Fibroblast of lung (primary cell): Measurements from ENCODE around the gene GPR82. TPM values are rescaled to one million over a fixed set of nuclear protein-coding genes. Genes with fewer than 3 reads are reported as not detected.

ENCODE experiments used
- DNase-seq, 2 donors: peaks; one replicate each; pipeline versions ENCODE4 v3.0.0 to v3.0.0-alpha.2; 2010; ENCODE audit warnings: low read depth in 2 of 2
- H2AFZ ChIP-seq: 2 replicates; pipeline ENCODE4 v1.5.1; 2012; ENCODE audit warnings: low read length, control low read depth, inconsistent platforms
- H3K27ac ChIP-seq: 2 replicates; pipeline ENCODE4 v1.5.1; 2011; ENCODE audit warnings: low read length, control low read depth; ENCODE audit not compliant: insufficient read depth
- H3K27me3 ChIP-seq: 2 replicates; pipeline ENCODE4 v1.5.1; 2011; ENCODE audit warnings: mild to moderate bottlenecking, low read length; ENCODE audit not compliant: control insufficient read depth, insufficient read depth
- H3K36me3 ChIP-seq: 2 replicates; pipeline ENCODE4 v1.5.1; 2011; ENCODE audit warnings: low read length; ENCODE audit not compliant: control insufficient read depth, insufficient read depth
- H3K4me1 ChIP-seq: 2 replicates; pipeline ENCODE4 v1.5.1; 2011; ENCODE audit warnings: low read length; ENCODE audit not compliant: control insufficient read depth, insufficient read depth; ENCODE audit errors: extremely low read depth
- H3K4me2 ChIP-seq: 2 replicates; pipeline ENCODE4 v1.5.1; 2011; ENCODE audit warnings: low read length, control low read depth; ENCODE audit not compliant: insufficient read depth; ENCODE audit errors: extremely low read depth
- H3K4me3 ChIP-seq, 4 experiments: fragments of 200-600 bp in 1 of 4; sonication (generic) in 1 of 4; replicated peaks in 1 of 4; 2 replicates each; pipeline ENCODE4 v1.5.1; 2011 to 2016; ENCODE audit warnings: low read length in 4 of 4, low read depth in 3 of 4, mild to moderate bottlenecking in 3 of 4, control low read depth in 2 of 4, inconsistent platforms in 1 of 4, mixed read lengths in 1 of 4; ENCODE audit not compliant: insufficient read depth in 1 of 4; ENCODE audit errors: control extremely low read depth in 1 of 4
- H3K79me2 ChIP-seq: 2 replicates; pipeline ENCODE4 v1.5.1; 2012; ENCODE audit warnings: mild to moderate bottlenecking, low read length, inconsistent platforms; ENCODE audit not compliant: control insufficient read depth, insufficient read depth
- H3K9ac ChIP-seq: 2 replicates; pipeline ENCODE4 v1.5.1; 2011; ENCODE audit warnings: mild to moderate bottlenecking, low read length, control low read depth; ENCODE audit not compliant: insufficient read depth
- H3K9me3 ChIP-seq: 2 replicates; pipeline ENCODE4 v1.5.1; 2012; ENCODE audit warnings: low read depth, low read length; ENCODE audit not compliant: control insufficient read depth, insufficient read depth
- H4K20me1 ChIP-seq: 2 replicates; pipeline ENCODE4 v1.5.1; 2011; ENCODE audit warnings: low read length; ENCODE audit not compliant: control insufficient read depth, insufficient read depth; ENCODE audit errors: extremely low read depth
- EZH2 ChIP-seq: IDR thresholded peaks from 2 replicates; pipeline ENCODE4 v1.5.1; 2012; ENCODE audit warnings: low read length, control low read depth, mild to moderate bottlenecking; ENCODE audit errors: missing control alignments
- polyA plus RNA-seq, 2 donors: library from polyadenylated mRNA; depleted of rRNA in 1 of 2; stranded (reverse) in 1 of 2; unstranded in 1 of 2; fragments of >200 nt; gene quantifications; 2 replicates each; pipeline ENCODE4 v1.2.1, GENCODE V29; 2011 to 2012; ENCODE audit warnings: missing spikeins in 1 of 2
- total RNA-seq: library from RNA; depleted of rRNA; stranded (reverse); fragments of >200 nt; gene quantifications from 2 replicates; pipeline ENCODE4 v1.2.1, GENCODE V29; 2014
- TF ChIP-seq, protein P1 (sequence below), 2 donors: IDR thresholded peaks in 1 of 2; conservative IDR thresholded peaks in 1 of 2; 1 replicate in 1 of 2; 2 replicates in 1 of 2; pipeline ENCODE4 v1.5.1; 2011 to 2012; ENCODE audit warnings: low read length in 2 of 2, control low read depth in 1 of 2, inconsistent platforms in 1 of 2, low read depth in 1 of 2, mild to moderate bottlenecking in 1 of 2

Gene GPR82
- total and polyA plus RNA-seq, 2 donors (not counting 1 experiment from before 2014, with no cell fraction given) = not detected

DNA sequence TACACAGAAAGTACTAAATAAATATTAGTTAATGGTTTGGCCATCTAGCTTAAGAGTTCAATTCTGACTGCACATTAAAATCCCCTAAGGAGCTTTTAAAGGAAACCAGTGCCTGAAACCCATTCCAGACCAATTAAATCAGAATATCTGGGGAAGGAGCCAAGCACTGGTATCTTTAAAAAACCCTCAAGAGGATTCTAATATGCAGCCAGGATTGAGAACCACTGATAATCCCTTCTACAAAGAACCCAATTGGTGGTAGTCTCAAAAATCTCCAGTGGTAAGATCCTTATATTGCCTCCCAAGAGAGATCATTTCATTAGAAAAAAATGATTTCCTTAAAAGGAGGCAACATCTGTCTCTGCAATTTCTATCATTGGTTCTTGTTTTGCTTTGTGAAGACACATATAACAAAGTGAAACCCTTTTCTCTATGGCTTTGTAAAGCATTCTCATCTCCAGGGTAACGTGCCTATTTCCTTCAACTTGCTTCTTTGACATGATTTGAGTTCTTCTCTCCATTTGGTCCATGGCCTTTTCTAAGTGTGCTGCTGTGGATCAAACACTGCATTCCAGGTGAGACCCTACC lies 31.7 kb upstream of the GPR82 start:
- Histone ChIP-seq H4K20me1 (no peaks in the 10 kb centered on the region), H3K79me2 (no peaks in the 10 kb centered on the region), H3K9ac (no peak overlapping the region), H3K9me3 (no peaks in the 10 kb centered on the region), H3K4me1 (no peaks in the 10 kb centered on the region), H3K36me3 (no peaks in the 10 kb centered on the region), H3K27me3 (no peaks in the 10 kb centered on the region), H2AFZ (no peak overlapping the region), H3K27ac (no peak overlapping the region), H3K4me2 (no peak overlapping the region), H3K4me3 (no peak overlapping the region)
- DNase-seq = peak; percentile 22 to 62
- TF ChIP-seq EZH2 = no peak
- TF ChIP-seq, protein P1, sequence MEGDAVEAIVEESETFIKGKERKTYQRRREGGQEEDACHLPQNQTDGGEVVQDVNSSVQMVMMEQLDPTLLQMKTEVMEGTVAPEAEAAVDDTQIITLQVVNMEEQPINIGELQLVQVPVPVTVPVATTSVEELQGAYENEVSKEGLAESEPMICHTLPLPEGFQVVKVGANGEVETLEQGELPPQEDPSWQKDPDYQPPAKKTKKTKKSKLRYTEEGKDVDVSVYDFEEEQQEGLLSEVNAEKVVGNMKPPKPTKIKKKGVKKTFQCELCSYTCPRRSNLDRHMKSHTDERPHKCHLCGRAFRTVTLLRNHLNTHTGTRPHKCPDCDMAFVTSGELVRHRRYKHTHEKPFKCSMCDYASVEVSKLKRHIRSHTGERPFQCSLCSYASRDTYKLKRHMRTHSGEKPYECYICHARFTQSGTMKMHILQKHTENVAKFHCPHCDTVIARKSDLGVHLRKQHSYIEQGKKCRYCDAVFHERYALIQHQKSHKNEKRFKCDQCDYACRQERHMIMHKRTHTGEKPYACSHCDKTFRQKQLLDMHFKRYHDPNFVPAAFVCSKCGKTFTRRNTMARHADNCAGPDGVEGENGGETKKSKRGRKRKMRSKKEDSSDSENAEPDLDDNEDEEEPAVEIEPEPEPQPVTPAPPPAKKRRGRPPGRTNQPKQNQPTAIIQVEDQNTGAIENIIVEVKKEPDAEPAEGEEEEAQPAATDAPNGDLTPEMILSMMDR (conservative IDR thresholded peaks at IDR 0.05 in 1 of 2, IDR thresholded peaks at IDR 0.05 in 1 of 2; ENCODE audit: low read depth in 1 of 2, low read length in 2 of 2) = no peak

DNA sequence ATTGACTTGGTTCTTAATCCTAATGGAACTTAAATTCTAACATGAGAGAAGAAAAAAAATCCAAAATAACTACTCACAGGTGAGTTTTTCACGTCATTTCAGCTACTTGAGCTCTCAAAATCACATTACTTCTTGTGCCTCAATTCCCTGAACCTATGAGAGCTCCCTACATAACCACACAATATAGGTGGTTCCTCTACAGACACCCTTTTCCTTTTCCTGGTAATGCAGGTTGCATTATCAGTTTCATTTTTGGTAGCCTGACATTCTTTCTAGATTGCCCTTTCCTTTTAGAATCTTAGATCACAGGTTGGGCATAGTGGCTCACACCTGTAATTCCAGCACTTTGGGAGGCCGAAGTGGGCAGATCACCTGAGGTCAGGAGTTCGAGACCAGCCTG lies 31.0 kb upstream of the GPR82 start:
- no peak overlapping the region for H2AFZ ChIP-seq
- H3K4me1 ChIP-seq = no peaks in the 10 kb centered on the region
- H3K27ac ChIP-seq = no peak overlapping the region
- no peaks in the 10 kb centered on the region for H3K36me3 ChIP-seq
- no peak overlapping the region for H3K4me3 ChIP-seq
- no peak overlapping the region for H3K9ac ChIP-seq
- no peak for DNase-seq
- H3K79me2 ChIP-seq = no peaks in the 10 kb centered on the region
- H3K27me3 ChIP-seq = no peaks in the 10 kb centered on the region
- H3K4me2 ChIP-seq = no peak overlapping the region
- TF ChIP-seq, protein P1 (conservative IDR thresholded peaks at IDR 0.05 in 1 of 2, IDR thresholded peaks at IDR 0.05 in 1 of 2; ENCODE audit: low read depth in 1 of 2, low read length in 2 of 2) = no peak
- no peak for TF ChIP-seq EZH2
- no peaks in the 10 kb centered on the region for H3K9me3 ChIP-seq
- no peaks in the 10 kb centered on the region for H4K20me1 ChIP-seq

DNA sequence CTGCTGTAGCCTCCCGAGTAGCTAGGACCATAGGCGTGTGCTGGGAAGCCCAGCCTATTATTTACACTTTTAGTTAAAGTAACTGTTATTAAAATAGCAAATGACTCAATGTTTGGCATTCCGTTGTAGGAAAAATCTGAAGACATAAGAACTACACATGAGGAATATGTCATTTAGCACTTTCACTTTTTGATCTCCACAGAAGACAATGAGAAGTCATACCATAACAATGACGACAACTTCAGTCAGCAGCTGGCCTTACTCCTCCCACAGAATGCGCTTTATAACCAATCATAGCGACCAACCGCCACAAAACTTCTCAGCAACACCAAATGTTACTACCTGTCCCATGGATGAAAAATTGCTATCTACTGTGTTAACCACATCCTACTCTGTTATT lies 28.6 kb upstream of the GPR82 start:
- no peaks in the 10 kb centered on the region for H3K27me3 ChIP-seq
- H2AFZ ChIP-seq = no peak overlapping the region
- H3K36me3 ChIP-seq = no peaks in the 10 kb centered on the region
- no peaks in the 10 kb centered on the region for H3K79me2 ChIP-seq
- no peak overlapping the region for H3K4me3 ChIP-seq
- no peak overlapping the region for H3K27ac ChIP-seq
- TF ChIP-seq EZH2 = no peak
- TF ChIP-seq, protein P1 (conservative IDR thresholded peaks at IDR 0.05 in 1 of 2, IDR thresholded peaks at IDR 0.05 in 1 of 2; ENCODE audit: low read depth in 1 of 2, low read length in 2 of 2) = no peak
- peak; percentile 46 to 86 for DNase-seq
- H4K20me1 ChIP-seq = no peaks in the 10 kb centered on the region
- H3K4me2 ChIP-seq = no peak overlapping the region
- no peaks in the 10 kb centered on the region for H3K4me1 ChIP-seq
- H3K9ac ChIP-seq = no peak overlapping the region
- no peaks in the 10 kb centered on the region for H3K9me3 ChIP-seq
